ENCODE results near the gene KCNJ4. TPM values are rescaled to one million over a fixed set of nuclear protein-coding genes. Genes with fewer than 3 reads are reported as not detected.
A peak's percentile ranks its signal among the peaks of the same experiment; 100 is the strongest.

The KCNJ4 gene
- polyA plus RNA-seq, 2 of the 4 experiments (the other 2 are of a cell fraction): 0.12 TPM; not detected in 1

DNA sequence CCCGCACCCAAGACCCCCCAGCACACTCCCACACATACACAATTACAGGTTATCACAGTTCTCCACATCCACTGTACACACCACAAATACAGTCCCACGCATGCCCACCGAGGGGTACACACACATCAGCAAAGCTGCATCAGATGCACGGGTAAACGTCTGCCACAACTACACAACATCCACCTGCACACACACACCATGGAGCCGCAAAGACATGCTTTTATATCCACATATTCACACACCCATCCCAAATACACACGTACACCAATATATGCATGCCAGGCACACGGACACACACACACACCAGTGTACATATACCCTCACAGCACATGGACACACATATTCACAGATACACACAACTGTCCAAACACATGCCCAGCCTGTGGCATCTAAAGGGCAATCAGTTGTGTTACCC lies 5.4 kb upstream of the KCNJ4 start:
- no peak for FAIRE-seq
- Histone ChIP-seq H3K4me2 (no peak overlapping the region), H3K9me3 (no peaks in the 10 kb centered on the region), H3K4me3 (no peak overlapping the region), H3K4me1 (peaks cover 4% of the 10 kb centered on the region; the same call in 1 of the 3 replicates), H3K27ac (no peak overlapping the region)
- WGBS (ENCODE audit: missing lambda C conversion rate): 53% methylated on average over 6 of the region's 8 CpGs
- ChIA-PET CTCF (interaction anchor here (1.4 kb wide), 1 partner anchor 9 kb away, joined by 4 read pairs; no protein-coding TSS in a partner anchor), POLR2A (no interaction called here)
- no peak for DNase-seq (ENCODE audit: low read depth in 1 of 2, low spot score in 1 of 2)
- TF ChIP-seq EHF (CRISPR knock-in tag; IDR thresholded peaks at IDR 0.05) (no peak), CBX2 (IDR thresholded peaks at IDR 0.05; ENCODE audit: borderline replicate concordance, low read depth) (no peak)
- peak; percentile 27 to 41; a peak in 5 of 6 replicates for ATAC-seq

DNA sequence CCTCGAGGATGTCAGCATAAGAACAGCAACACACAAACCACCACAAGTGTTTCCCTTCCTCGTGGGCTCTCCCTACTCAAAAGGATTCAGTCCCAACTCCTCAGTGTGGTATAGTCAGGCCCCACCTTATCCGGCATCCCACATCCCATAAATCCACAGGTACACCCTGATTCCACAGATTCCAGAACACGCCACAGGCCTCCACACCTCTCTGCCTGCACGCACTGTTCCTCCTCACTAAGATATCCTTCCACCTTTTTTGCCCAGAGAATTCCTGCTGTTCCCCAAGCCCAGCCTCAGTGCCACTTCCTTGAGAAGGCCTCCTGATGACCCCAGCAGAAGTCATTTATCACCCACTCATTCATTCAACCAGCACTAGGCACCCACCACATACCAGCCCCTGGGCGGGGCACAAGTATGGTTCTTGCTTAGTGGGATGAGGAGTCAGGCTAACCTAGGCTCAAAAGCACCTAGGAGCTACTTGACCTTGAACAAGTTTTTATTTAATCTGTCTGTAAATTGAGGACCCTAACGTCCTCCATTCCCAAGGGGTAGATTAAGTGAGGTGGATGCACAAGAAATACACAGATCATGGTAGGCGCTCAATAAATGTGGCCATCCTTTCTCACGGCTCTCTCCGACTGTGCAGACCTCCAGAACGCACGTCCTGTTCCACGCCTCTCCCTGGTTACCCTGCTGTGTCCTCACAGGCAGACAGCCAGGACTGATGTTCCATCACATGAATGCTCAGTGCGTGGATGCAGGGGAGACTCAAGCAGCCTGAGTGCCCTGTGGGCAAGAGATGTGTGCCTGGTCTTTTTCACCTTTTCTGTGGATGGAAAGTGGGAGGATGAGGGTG lies 2.1 kb upstream of the KCNJ4 start:
- Histone ChIP-seq H3K4me3 (no peak overlapping the region), H3K4me2 (no peak overlapping the region), H3K27ac (no peak overlapping the region), H3K9me3 (no peaks in the 10 kb centered on the region), H3K4me1 (peaks cover 4% of the 10 kb centered on the region; the same call in 2 of the 3 replicates)
- ChIA-PET POLR2A (no interaction called here), CTCF (no interaction called here)
- no peak for FAIRE-seq
- DNase-seq (ENCODE audit: low read depth in 1 of 2, low spot score in 1 of 2): no peak
- no peak for ATAC-seq
- TF ChIP-seq BHLHE40 (IDR thresholded peaks at IDR 0.05; ENCODE audit: low read depth, low read length) (no peak), GATA3 (IDR thresholded peaks at IDR 0.05; ENCODE audit: borderline replicate concordance) (no peak), PHF8 (IDR thresholded peaks at IDR 0.05; ENCODE audit: borderline replicate concordance, low read depth) (no peak), ESRRA (IDR thresholded peaks at IDR 0.05; ENCODE audit: borderline replicate concordance, low read length) (no peak), ZNF302 (CRISPR knock-in tag; IDR thresholded peaks at IDR 0.05) (no peak), RNF2 (IDR thresholded peaks at IDR 0.05; ENCODE audit: borderline replicate concordance, low read depth) (no peak)
- TF ChIP-seq, protein P1, sequence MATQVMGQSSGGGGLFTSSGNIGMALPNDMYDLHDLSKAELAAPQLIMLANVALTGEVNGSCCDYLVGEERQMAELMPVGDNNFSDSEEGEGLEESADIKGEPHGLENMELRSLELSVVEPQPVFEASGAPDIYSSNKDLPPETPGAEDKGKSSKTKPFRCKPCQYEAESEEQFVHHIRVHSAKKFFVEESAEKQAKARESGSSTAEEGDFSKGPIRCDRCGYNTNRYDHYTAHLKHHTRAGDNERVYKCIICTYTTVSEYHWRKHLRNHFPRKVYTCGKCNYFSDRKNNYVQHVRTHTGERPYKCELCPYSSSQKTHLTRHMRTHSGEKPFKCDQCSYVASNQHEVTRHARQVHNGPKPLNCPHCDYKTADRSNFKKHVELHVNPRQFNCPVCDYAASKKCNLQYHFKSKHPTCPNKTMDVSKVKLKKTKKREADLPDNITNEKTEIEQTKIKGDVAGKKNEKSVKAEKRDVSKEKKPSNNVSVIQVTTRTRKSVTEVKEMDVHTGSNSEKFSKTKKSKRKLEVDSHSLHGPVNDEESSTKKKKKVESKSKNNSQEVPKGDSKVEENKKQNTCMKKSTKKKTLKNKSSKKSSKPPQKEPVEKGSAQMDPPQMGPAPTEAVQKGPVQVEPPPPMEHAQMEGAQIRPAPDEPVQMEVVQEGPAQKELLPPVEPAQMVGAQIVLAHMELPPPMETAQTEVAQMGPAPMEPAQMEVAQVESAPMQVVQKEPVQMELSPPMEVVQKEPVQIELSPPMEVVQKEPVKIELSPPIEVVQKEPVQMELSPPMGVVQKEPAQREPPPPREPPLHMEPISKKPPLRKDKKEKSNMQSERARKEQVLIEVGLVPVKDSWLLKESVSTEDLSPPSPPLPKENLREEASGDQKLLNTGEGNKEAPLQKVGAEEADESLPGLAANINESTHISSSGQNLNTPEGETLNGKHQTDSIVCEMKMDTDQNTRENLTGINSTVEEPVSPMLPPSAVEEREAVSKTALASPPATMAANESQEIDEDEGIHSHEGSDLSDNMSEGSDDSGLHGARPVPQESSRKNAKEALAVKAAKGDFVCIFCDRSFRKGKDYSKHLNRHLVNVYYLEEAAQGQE (IDR thresholded peaks at IDR 0.05): no peak
- 69% methylated on average over 13 of the region's 14 CpGs for WGBS (ENCODE audit: missing lambda C conversion rate)

- Histone ChIP-seq H3K4me3 (peak overlapping the region; percentile 62; the same call in 2 of the 3 replicates), H3K9me3 (no peaks in the 10 kb centered on the region), H3K4me1 (no peaks in the 10 kb centered on the region; the same call in 2 of the 3 replicates), H3K4me2 (peak overlapping the region; percentile 96), H3K27ac (no peak overlapping the region)
- no peak for TF ChIP-seq KDM5A (IDR thresholded peaks at IDR 0.05)
- no peak for TF ChIP-seq ZFP36 (IDR thresholded peaks at IDR 0.05; ENCODE audit: borderline replicate concordance, partially characterized antibody)
- no peak for TF ChIP-seq ZC3H11A (IDR thresholded peaks at IDR 0.05)
- no peak for TF ChIP-seq RCOR1 (IDR thresholded peaks at IDR 0.05; ENCODE audit: low read depth, low read length)
- TF ChIP-seq HDAC2 (IDR thresholded peaks at IDR 0.05): no peak
- TF ChIP-seq HOXB5 (CRISPR knock-in tag; IDR thresholded peaks at IDR 0.05): no peak
- TF ChIP-seq MAZ (IDR thresholded peaks at IDR 0.05; ENCODE audit: borderline replicate concordance, low read depth, low read length): no peak
- TF ChIP-seq POLR2AphosphoS2 (conservative IDR thresholded peaks at IDR 0.05; ENCODE audit: low read length): no peak
- TF ChIP-seq CHD2 (IDR thresholded peaks at IDR 0.05; ENCODE audit: low read length, partially characterized antibody): no peak
- TF ChIP-seq CBX2 (IDR thresholded peaks at IDR 0.05; ENCODE audit: borderline replicate concordance, low read depth): no peak
- no peak for TF ChIP-seq SMC3 (IDR thresholded peaks at IDR 0.05)
- TF ChIP-seq CEBPB (IDR thresholded peaks at IDR 0.05): no peak
- TF ChIP-seq BCL3 (IDR thresholded peaks at IDR 0.05): no peak
- CTCF ChIA-PET: no interaction called here
- ATAC-seq (no peak), DNase-seq (ENCODE audit: low read depth in 1 of 2, low spot score in 1 of 2) (no peak), FAIRE-seq (no peak)
- POLR2A ChIA-PET: interaction anchor here (0.6 kb wide), 1 partner anchor 421 kb away, joined by 3 read pairs; no protein-coding TSS in a partner anchor
- WGBS (ENCODE audit: missing lambda C conversion rate): 43% methylated on average over 14 of the region's 17 CpGs
Observed at GRCh38 chr22:38456272-38456835, 1.4 kb upstream of the KCNJ4 start.

Data from A549 (cell line).